A549 (cell line): ENCODE results near the gene PCCB. TPM values are rescaled to one million over a fixed set of nuclear protein-coding genes. Genes with fewer than 3 reads are reported as not detected.

ENCODE experiments used
- ATAC-seq, 2 experiments: fragments of 200-7000 bp in 1 of 2; fragments of >200 bp in 1 of 2; cut with Nextera tagmentation in 1 of 2; cut with Tn5 transposase in 1 of 2; 3 replicates each; pipeline versions ENCODE4 v1.8.0 to v1.9.1; 2018 to 2020; ENCODE audit warnings: mild to moderate bottlenecking in 1 of 2, moderate library complexity in 1 of 2
- CTCF ChIA-PET: fragments of 300-600 bp; sonication (Branson Sonifier 250); formaldehyde crosslinking; extraction: SDS; loops from one replicate; lab custom pipeline; 2021; ENCODE audit warnings: antibody characterized with exemption, inconsistent platforms; lab: Yijun Ruan, JAX
- POLR2A ChIA-PET: fragments of 350-600 bp; formaldehyde crosslinking; extraction: SDS; loops from one replicate; lab custom pipeline; 2021; ENCODE audit warnings: antibody characterized with exemption, inconsistent platforms; lab: Yijun Ruan, JAX
- DNase-seq, 2 experiments: peaks; one replicate each; pipeline versions ENCODE4 v3.0.0 to v3.0.0-alpha.2; 2011 to 2016; ENCODE audit warnings: low read depth in 1 of 2, low spot score in 1 of 2
- FAIRE-seq: peaks from 2 replicates; lab custom pipeline; 2011; peaks lifted over from hg19 to GRCh38; lab: Jason Lieb, UNC
- H3K27ac ChIP-seq, 2 experiments: fragments of >200 bp; sonication (Bioruptor Twin); formaldehyde crosslinking; 3 replicates each; pipeline ENCODE4 v1.5.1; 2016 to 2017
- H3K4me1 ChIP-seq: fragments of >200 bp; sonication (Bioruptor Twin); formaldehyde crosslinking; 3 replicates; pipeline ENCODE4 v1.6.1; 2016
- H3K4me2 ChIP-seq: fragments of >200 bp; sonication (Bioruptor Twin); formaldehyde crosslinking; 3 replicates; pipeline ENCODE4 v1.6.1; 2016
- H3K4me3 ChIP-seq: fragments of >200 bp; sonication (Bioruptor Twin); formaldehyde crosslinking; 3 replicates; pipeline ENCODE4 v1.5.1; 2016
- H3K9me3 ChIP-seq: fragments of >200 bp; sonication (Bioruptor Twin); formaldehyde crosslinking; 3 replicates; pipeline ENCODE4 v1.6.1; 2016
- ATOH8 ChIP-seq: fragments of 250-450 bp; sonication (Bioruptor Pico); IDR thresholded peaks from 2 replicates; pipeline ENCODE4 v1.5.0; 2020; ENCODE audit warnings: low read depth, mild to moderate bottlenecking, moderate library complexity
- CEBPB ChIP-seq, 2 experiments: fragments of >200 bp in 1 of 2; sonication (Bioruptor Twin) in 1 of 2; formaldehyde crosslinking in 1 of 2; IDR thresholded peaks; 2 replicates each; pipeline ENCODE4 v1.6.1; 2012 to 2016
- ELK1 ChIP-seq: fragments of 150-350 bp; IDR thresholded peaks from 2 replicates; pipeline ENCODE4 v1.6.1; 2014; ENCODE audit warnings: low read depth, mild to moderate bottlenecking, low read length
- EP300 ChIP-seq, 2 experiments: fragments of >200 bp; sonication (Bioruptor Twin); formaldehyde crosslinking; IDR thresholded peaks; 2 replicates in 1 of 2; 3 replicates in 1 of 2; pipeline ENCODE4 v1.6.1; 2016 to 2017
- FOSL2 ChIP-seq, 2 experiments: fragments of 450-650 bp in 1 of 2; fragments of >200 bp in 1 of 2; sonication (Bioruptor Twin) in 1 of 2; formaldehyde crosslinking; IDR thresholded peaks; 2 replicates each; pipeline versions ENCODE4 v1.5.0 to v1.6.1; 2016 to 2020; ENCODE audit warnings: mild to moderate bottlenecking in 1 of 2, moderate library complexity in 1 of 2
- GATA3 ChIP-seq: IDR thresholded peaks from 2 replicates; pipeline ENCODE4 v1.6.1; 2012; ENCODE audit warnings: borderline replicate concordance
- HDAC2 ChIP-seq: fragments of 200-600 bp; sonication (generic); IDR thresholded peaks from 2 replicates; pipeline ENCODE4 v1.6.1; 2016
- HEYL ChIP-seq: fragments of 250-450 bp; sonication (Bioruptor Pico); IDR thresholded peaks from 2 replicates; pipeline ENCODE4 v1.8.0; 2021; ENCODE audit warnings: mild to moderate bottlenecking, moderate library complexity
- HOXA7 ChIP-seq: fragments of 250-450 bp; sonication (Bioruptor Pico); IDR thresholded peaks from 2 replicates; pipeline ENCODE4 v1.5.0; 2020; ENCODE audit warnings: mild to moderate bottlenecking, moderate library complexity
- HOXB13 ChIP-seq: fragments of 250-450 bp; sonication (Bioruptor Pico); IDR thresholded peaks from 2 replicates; pipeline ENCODE4 v1.5.0; 2020; ENCODE audit warnings: low read depth, mild to moderate bottlenecking, moderate library complexity
- MYC ChIP-seq: IDR thresholded peaks from 2 replicates; pipeline ENCODE4 v1.6.1; 2012; ENCODE audit warnings: mild to moderate bottlenecking, inconsistent platforms, low read length, improper control_type of control experiment, borderline replicate concordance
- NPAS2 ChIP-seq: fragments of 250-450 bp; sonication (Bioruptor Pico); IDR thresholded peaks from 2 replicates; pipeline ENCODE4 v1.8.0; 2022; ENCODE audit warnings: mild to moderate bottlenecking, moderate library complexity, borderline replicate concordance
- NR3C1 ChIP-seq: fragments of >200 bp; sonication (Bioruptor Twin); formaldehyde crosslinking; IDR thresholded peaks from 3 replicates; pipeline ENCODE4 v1.6.1; 2017
- SMC3 ChIP-seq: fragments of >200 bp; sonication (Bioruptor Twin); formaldehyde crosslinking; IDR thresholded peaks from 3 replicates; pipeline ENCODE4 v1.6.1; 2018; ENCODE audit warnings: inconsistent platforms
- WGBS: methylation state at CpG from one replicate; pipeline ENCODE4 v1.1.6; 2017; ENCODE audit errors: missing lambda C conversion rate; 5-methylcytosine and 5-hydroxymethylcytosine counted together
- polyA plus RNA-seq, 4 experiments: library from polyadenylated mRNA; depleted of rRNA in 3 of 4; stranded (reverse); fragments of >200 nt; fragmentation: RNase III in 1 of 4; extraction: RNeasy Plus Mini Kit Qiagen cat#74134 plus additional on column Dnase treatment in 1 of 4; gene quantifications; 2 replicates in 3 of 4; 3 replicates in 1 of 4; pipeline ENCODE4 v1.2.3, GENCODE V29; 2011 to 2017
- TF ChIP-seq, protein P1 (sequence below): fragments of 250-450 bp; sonication (Bioruptor Pico); IDR thresholded peaks from 2 replicates; pipeline ENCODE4 v1.5.0; 2021; ENCODE audit warnings: mild to moderate bottlenecking, moderate library complexity, borderline replicate concordance
- TF ChIP-seq, protein P2 (sequence below): fragments of >200 bp; sonication (Bioruptor Twin); formaldehyde crosslinking; IDR thresholded peaks from 3 replicates; pipeline ENCODE4 v1.5.1; 2016

Gene PCCB
- polyA plus RNA-seq, 2 of the 4 experiments (the other 2 are of a cell fraction), result 31.7 to 65.5 TPM

GRCh38 chr3:136351905-136352304, 101.8 kb downstream of the PCCB start:
- no peaks in the 10 kb centered on the region for H3K9me3 ChIP-seq
- 55% methylated on average over 3 of the region's 3 CpGs for WGBS
- no peak overlapping the region for H3K4me3 ChIP-seq
- no peak for DNase-seq
- FAIRE-seq, result no peak
- H3K27ac ChIP-seq, result no peak overlapping the region
- peaks cover 13% of the 10 kb centered on the region for H3K4me1 ChIP-seq
- ChIA-PET POLR2A (interaction anchor here (1.1 kb wide), 1 partner anchor 156 kb away, joined by 4 read pairs; the partner anchor contains the start of gene MSL2), CTCF (interaction anchor here (0.7 to 1.5 kb wide), 2 partner anchors 134 to 401 kb away, joined by 3 to 5 read pairs; partner anchors contain the start of gene STAG1)
- no peak for ATAC-seq
- no peak overlapping the region for H3K4me2 ChIP-seq
- TF ChIP-seq HOXA7 (CRISPR knock-in tag) (no peak), NPAS2 (no peak), MYC (no peak), SMC3 (no peak), CEBPB (IDR thresholded peaks at IDR 0.05) (no peak), EP300 (IDR thresholded peaks at IDR 0.05) (no peak), HOXB13 (CRISPR knock-in tag) (no peak), ATOH8 (CRISPR knock-in tag) (no peak), GATA3 (no peak)
- TF ChIP-seq, protein P1, sequence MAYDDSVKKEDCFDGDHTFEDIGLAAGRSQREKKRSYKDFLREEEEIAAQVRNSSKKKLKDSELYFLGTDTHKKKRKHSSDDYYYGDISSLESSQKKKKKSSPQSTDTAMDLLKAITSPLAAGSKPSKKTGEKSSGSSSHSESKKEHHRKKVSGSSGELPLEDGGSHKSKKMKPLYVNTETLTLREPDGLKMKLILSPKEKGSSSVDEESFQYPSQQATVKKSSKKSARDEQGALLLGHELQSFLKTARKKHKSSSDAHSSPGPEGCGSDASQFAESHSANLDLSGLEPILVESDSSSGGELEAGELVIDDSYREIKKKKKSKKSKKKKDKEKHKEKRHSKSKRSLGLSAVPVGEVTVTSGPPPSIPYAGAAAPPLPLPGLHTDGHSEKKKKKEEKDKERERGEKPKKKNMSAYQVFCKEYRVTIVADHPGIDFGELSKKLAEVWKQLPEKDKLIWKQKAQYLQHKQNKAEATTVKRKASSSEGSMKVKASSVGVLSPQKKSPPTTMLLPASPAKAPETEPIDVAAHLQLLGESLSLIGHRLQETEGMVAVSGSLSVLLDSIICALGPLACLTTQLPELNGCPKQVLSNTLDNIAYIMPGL (CRISPR knock-in tag), result no peak
- TF ChIP-seq, protein P2, sequence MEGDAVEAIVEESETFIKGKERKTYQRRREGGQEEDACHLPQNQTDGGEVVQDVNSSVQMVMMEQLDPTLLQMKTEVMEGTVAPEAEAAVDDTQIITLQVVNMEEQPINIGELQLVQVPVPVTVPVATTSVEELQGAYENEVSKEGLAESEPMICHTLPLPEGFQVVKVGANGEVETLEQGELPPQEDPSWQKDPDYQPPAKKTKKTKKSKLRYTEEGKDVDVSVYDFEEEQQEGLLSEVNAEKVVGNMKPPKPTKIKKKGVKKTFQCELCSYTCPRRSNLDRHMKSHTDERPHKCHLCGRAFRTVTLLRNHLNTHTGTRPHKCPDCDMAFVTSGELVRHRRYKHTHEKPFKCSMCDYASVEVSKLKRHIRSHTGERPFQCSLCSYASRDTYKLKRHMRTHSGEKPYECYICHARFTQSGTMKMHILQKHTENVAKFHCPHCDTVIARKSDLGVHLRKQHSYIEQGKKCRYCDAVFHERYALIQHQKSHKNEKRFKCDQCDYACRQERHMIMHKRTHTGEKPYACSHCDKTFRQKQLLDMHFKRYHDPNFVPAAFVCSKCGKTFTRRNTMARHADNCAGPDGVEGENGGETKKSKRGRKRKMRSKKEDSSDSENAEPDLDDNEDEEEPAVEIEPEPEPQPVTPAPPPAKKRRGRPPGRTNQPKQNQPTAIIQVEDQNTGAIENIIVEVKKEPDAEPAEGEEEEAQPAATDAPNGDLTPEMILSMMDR, result no peak
- TF ChIP-seq, all 56 proteins: peak for 0

DNA sequence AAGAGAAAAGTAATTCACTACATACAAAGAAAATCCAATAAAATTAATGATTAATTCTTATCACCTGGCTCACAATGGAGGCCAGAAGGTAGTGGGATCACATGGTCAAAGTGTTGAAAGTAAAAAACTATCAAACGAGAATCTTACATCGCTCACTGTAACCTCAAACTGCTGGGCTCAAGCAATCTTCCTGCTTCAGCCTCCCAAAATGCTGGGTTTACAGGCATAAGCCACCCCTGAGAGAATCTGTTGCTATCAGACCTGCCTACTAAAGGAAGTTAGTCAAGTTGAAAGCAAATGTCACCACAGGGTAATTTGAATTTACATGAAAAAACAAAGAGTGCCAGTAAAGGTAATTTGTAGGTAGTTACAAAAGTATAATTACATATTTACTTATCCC, 103.3 kb downstream of the PCCB start:
- DNase-seq (no peak), FAIRE-seq (no peak), ATAC-seq (no peak)
- no peak overlapping the region for H3K27ac ChIP-seq
- H3K9me3 ChIP-seq, result no peaks in the 10 kb centered on the region
- TF ChIP-seq EP300 (IDR thresholded peaks at IDR 0.05), result no peak
- TF ChIP-seq, protein P2, result no peak
- TF ChIP-seq HDAC2, result no peak
- TF ChIP-seq ELK1, result no peak
- no peak for TF ChIP-seq HEYL (CRISPR knock-in tag)
- no peak for TF ChIP-seq NR3C1
- TF ChIP-seq FOSL2 (IDR thresholded peaks at IDR 0.05), result no peak
- TF ChIP-seq FOSL2 (CRISPR knock-in tag; IDR thresholded peaks at IDR 0.05), result no peak
- CTCF ChIA-PET, result no interaction called here
- H3K4me3 ChIP-seq, result no peak overlapping the region
- H3K4me2 ChIP-seq, result no peak overlapping the region
- POLR2A ChIA-PET, result no interaction called here
- H3K4me1 ChIP-seq, result peaks cover 13% of the 10 kb centered on the region
- whole genome bisulfite sequencing, result 83% methylated on average over 2 of the region's 2 CpGs
